GM23338 (cell line): ENCODE data around the gene OR1S2. TPM values are rescaled to one million over a fixed set of nuclear protein-coding genes. Genes with fewer than 3 reads are reported as not detected.
"Not testable (repeated sequence)": the region's sequence is repeated elsewhere in the genome, so short reads cannot be mapped to it uniquely, and the experiment has no call there.

Experiments
- ATAC-seq: fragments of 200-7000 bp; cut with Tn5 transposase; 3 replicates; pipeline ENCODE4 v1.9.1; 2020
- DNase-seq: peaks from one replicate; pipeline ENCODE4 v3.0.0-alpha.2; 2015; ENCODE audit warnings: low spot score
- H2AFZ ChIP-seq: fragments of 200-600 bp; sonication (generic); 2 replicates; pipeline ENCODE4 v1.8.0; 2016; ENCODE audit warnings: antibody characterized with exemption, mild to moderate bottlenecking, moderate library complexity
- H3F3A ChIP-seq: fragments of 200-600 bp; sonication (generic); replicated peaks from 2 replicates; pipeline ENCODE4 v1.8.0; 2017; ENCODE audit warnings: antibody characterized with exemption, mixed run types, low read depth
- H3K27ac ChIP-seq: fragments of 200-600 bp; sonication (generic); 2 replicates; pipeline ENCODE4 v1.6.1; 2016; ENCODE audit warnings: low read depth
- H3K27me3 ChIP-seq: fragments of 200-600 bp; sonication (generic); 2 replicates; pipeline ENCODE4 v1.8.0; 2016; ENCODE audit warnings: mild to moderate bottlenecking, mixed run types, moderate library complexity; ENCODE audit not compliant: insufficient read depth
- H3K36me3 ChIP-seq: fragments of 200-600 bp; sonication (generic); 2 replicates; pipeline ENCODE4 v1.8.0; 2016; ENCODE audit warnings: mild to moderate bottlenecking; ENCODE audit not compliant: insufficient read depth
- H3K4me1 ChIP-seq: fragments of 200-600 bp; sonication (generic); 2 replicates; pipeline ENCODE4 v1.8.0; 2016; ENCODE audit warnings: mild to moderate bottlenecking, moderate library complexity; ENCODE audit not compliant: insufficient read depth
- H3K4me2 ChIP-seq: fragments of 200-600 bp; sonication (generic); 2 replicates; pipeline ENCODE4 v1.7.1; 2017; ENCODE audit warnings: mixed run types
- H3K4me3 ChIP-seq: fragments of 200-600 bp; sonication (generic); 2 replicates; pipeline ENCODE4 v1.6.1; 2016; ENCODE audit warnings: mixed run types
- H3K79me2 ChIP-seq: fragments of 200-600 bp; sonication (generic); replicated peaks from 2 replicates; pipeline ENCODE4 v1.8.0; 2017; ENCODE audit warnings: mild to moderate bottlenecking; ENCODE audit not compliant: insufficient read depth
- H3K9me2 ChIP-seq: fragments of 200-600 bp; sonication (generic); 2 replicates; pipeline ENCODE4 v1.8.0; 2017; ENCODE audit not compliant: insufficient read depth
- H4K20me1 ChIP-seq: fragments of 200-600 bp; sonication (generic); replicated peaks from 2 replicates; pipeline ENCODE4 v1.8.0; 2017; ENCODE audit warnings: mild to moderate bottlenecking; ENCODE audit not compliant: insufficient read depth
- H3K27ac Mint-ChIP-seq: 2 replicates; pipeline ENCODE4 v1.8.0; 2020; ENCODE audit warnings: inconsistent platforms, mild to moderate bottlenecking, moderate library complexity, mixed read lengths
- H3K27me3 Mint-ChIP-seq: 3 replicates; pipeline ENCODE4 v1.8.0; 2022; ENCODE audit warnings: low read depth, mild to moderate bottlenecking, moderate library complexity, mixed read lengths, inconsistent platforms; ENCODE audit not compliant: insufficient read depth, poor library complexity
- H3K36me3 Mint-ChIP-seq: 3 replicates; pipeline ENCODE4 v1.8.0; 2021; ENCODE audit warnings: low read depth, mild to moderate bottlenecking, inconsistent platforms, moderate library complexity, mixed read lengths
- H3K4me1 Mint-ChIP-seq: 3 replicates; pipeline ENCODE4 v1.8.0; 2020; ENCODE audit warnings: mild to moderate bottlenecking, inconsistent platforms, mixed read lengths
- H3K4me3 Mint-ChIP-seq: 3 replicates; pipeline ENCODE4 v1.8.0; 2021; ENCODE audit warnings: moderate library complexity, mild to moderate bottlenecking, inconsistent platforms, mixed read lengths
- H3K9me3 Mint-ChIP-seq: 3 replicates; pipeline ENCODE4 v1.8.0; 2020; ENCODE audit warnings: moderate library complexity, mild to moderate bottlenecking, inconsistent platforms, mixed read lengths
- CREB1 ChIP-seq: fragments of 250-450 bp; sonication (Bioruptor Pico); IDR thresholded peaks from 2 replicates; pipeline ENCODE4 v1.5.0; 2020; ENCODE audit warnings: low read depth, mild to moderate bottlenecking, moderate library complexity
- ETS1 ChIP-seq: IDR thresholded peaks from 2 replicates; pipeline ENCODE4 v1.6.1; 2016; ENCODE audit warnings: antibody characterized with exemption
- EZH2phosphoT487 ChIP-seq: fragments of 200-600 bp; sonication (generic); IDR thresholded peaks from one replicate; pipeline ENCODE4 v1.8.1; 2018; ENCODE audit warnings: antibody characterized with exemption; ENCODE audit not compliant: unreplicated experiment
- NANOG ChIP-seq: IDR thresholded peaks from 2 replicates; pipeline ENCODE4 v1.6.1; 2016; ENCODE audit warnings: antibody characterized with exemption, borderline replicate concordance
- POLR2AphosphoS5 ChIP-seq: IDR thresholded peaks from 2 replicates; pipeline ENCODE4 v1.6.1; 2016; ENCODE audit warnings: antibody characterized with exemption, low read depth
- ZNF114 ChIP-seq: fragments of 250-450 bp; sonication (Bioruptor Pico); IDR thresholded peaks from 2 replicates; pipeline ENCODE4 v1.5.0; 2020; ENCODE audit warnings: mild to moderate bottlenecking, moderate library complexity
- ZNF331 ChIP-seq: fragments of 250-450 bp; sonication (Bioruptor Pico); IDR thresholded peaks from 2 replicates; pipeline ENCODE4 v1.5.0; 2020; ENCODE audit warnings: low read depth, mild to moderate bottlenecking, moderate library complexity
- polyA plus RNA-seq: library from polyadenylated mRNA; unstranded; fragments of >200 nt; fragmentation: Nextera tagmentation; extraction: Ambion mirVana; gene quantifications from 2 replicates; pipeline ENCODE4 v1.2.1, GENCODE V29; 2016
- total RNA-seq: library from RNA; depleted of rRNA; stranded (reverse); fragments of >200 nt; shearing (Covaris generic); gene quantifications from 2 replicates; pipeline ENCODE4 v1.2.3, GENCODE V29; 2014
- TF ChIP-seq, protein P1 (sequence below): fragments of 250-450 bp; sonication (Bioruptor Pico); IDR thresholded peaks from 2 replicates; pipeline ENCODE4 v1.5.0; 2020; ENCODE audit warnings: mild to moderate bottlenecking, moderate library complexity
- TF ChIP-seq, protein P2 (sequence below), 2 experiments: fragments of 200-600 bp in 1 of 2; sonication (generic) in 1 of 2; conservative IDR thresholded peaks; 2 replicates each; pipeline versions ENCODE4 v1.5.1 to v1.6.1; 2016 to 2017; ENCODE audit warnings: antibody characterized with exemption in 2 of 2, low read depth in 2 of 2, mild to moderate bottlenecking in 2 of 2, moderate library complexity in 1 of 2
- TF ChIP-seq, protein P3 (sequence below): IDR thresholded peaks from one replicate; pipeline ENCODE4 v1.6.1; 2018; ENCODE audit warnings: antibody characterized with exemption; ENCODE audit not compliant: unreplicated experiment

Gene OR1S2
- total and polyA plus RNA-seq, 2 experiments from 2014 or later = not detected

DNA sequence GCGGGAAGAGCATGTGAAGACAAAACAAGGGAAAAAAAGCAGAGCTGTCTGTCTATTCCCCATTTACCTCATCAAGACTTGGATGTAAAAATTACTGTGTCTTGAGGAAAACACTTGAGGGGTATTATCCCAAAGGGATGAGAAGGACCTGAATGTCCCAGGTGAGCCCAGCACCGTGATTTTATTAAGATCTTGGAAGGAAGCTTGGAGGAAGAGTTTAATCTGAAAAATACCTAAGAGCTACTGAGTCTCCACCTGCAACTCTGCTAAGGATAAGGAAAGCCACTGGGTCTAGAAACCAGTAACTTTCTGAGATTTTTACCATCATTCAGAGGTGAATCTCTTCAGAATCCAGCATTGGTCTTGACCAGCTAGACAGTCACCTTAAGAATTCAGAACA lies 8.5 kb upstream of the OR1S2 start, which contains the start of gene OR1S1:
OR1S1 (plus strand) TSS at position 301 of the 400 bp plus-strand sequence.
- ATAC-seq, H3K4me1 ChIP-seq, H3K27me3 ChIP-seq, DNase-seq, H3K4me1 Mint-ChIP-seq, H3K27ac ChIP-seq, H4K20me1 ChIP-seq, H3K27ac Mint-ChIP-seq, H3K4me2 ChIP-seq, H2AFZ ChIP-seq, H3K4me3 ChIP-seq, H3K36me3 Mint-ChIP-seq, H3K9me3 Mint-ChIP-seq, H3K9me2 ChIP-seq, H3F3A ChIP-seq, H3K4me3 Mint-ChIP-seq, H3K27me3 Mint-ChIP-seq, H3K79me2 ChIP-seq, H3K36me3 ChIP-seq: not testable (repeated sequence)

GRCh38 chr11:58199271-58199670 lies 4.7 kb downstream of the OR1S2 start:
- no peaks in the 10 kb centered on the region for H3K4me1 Mint-ChIP-seq
- TF ChIP-seq, protein P1, sequence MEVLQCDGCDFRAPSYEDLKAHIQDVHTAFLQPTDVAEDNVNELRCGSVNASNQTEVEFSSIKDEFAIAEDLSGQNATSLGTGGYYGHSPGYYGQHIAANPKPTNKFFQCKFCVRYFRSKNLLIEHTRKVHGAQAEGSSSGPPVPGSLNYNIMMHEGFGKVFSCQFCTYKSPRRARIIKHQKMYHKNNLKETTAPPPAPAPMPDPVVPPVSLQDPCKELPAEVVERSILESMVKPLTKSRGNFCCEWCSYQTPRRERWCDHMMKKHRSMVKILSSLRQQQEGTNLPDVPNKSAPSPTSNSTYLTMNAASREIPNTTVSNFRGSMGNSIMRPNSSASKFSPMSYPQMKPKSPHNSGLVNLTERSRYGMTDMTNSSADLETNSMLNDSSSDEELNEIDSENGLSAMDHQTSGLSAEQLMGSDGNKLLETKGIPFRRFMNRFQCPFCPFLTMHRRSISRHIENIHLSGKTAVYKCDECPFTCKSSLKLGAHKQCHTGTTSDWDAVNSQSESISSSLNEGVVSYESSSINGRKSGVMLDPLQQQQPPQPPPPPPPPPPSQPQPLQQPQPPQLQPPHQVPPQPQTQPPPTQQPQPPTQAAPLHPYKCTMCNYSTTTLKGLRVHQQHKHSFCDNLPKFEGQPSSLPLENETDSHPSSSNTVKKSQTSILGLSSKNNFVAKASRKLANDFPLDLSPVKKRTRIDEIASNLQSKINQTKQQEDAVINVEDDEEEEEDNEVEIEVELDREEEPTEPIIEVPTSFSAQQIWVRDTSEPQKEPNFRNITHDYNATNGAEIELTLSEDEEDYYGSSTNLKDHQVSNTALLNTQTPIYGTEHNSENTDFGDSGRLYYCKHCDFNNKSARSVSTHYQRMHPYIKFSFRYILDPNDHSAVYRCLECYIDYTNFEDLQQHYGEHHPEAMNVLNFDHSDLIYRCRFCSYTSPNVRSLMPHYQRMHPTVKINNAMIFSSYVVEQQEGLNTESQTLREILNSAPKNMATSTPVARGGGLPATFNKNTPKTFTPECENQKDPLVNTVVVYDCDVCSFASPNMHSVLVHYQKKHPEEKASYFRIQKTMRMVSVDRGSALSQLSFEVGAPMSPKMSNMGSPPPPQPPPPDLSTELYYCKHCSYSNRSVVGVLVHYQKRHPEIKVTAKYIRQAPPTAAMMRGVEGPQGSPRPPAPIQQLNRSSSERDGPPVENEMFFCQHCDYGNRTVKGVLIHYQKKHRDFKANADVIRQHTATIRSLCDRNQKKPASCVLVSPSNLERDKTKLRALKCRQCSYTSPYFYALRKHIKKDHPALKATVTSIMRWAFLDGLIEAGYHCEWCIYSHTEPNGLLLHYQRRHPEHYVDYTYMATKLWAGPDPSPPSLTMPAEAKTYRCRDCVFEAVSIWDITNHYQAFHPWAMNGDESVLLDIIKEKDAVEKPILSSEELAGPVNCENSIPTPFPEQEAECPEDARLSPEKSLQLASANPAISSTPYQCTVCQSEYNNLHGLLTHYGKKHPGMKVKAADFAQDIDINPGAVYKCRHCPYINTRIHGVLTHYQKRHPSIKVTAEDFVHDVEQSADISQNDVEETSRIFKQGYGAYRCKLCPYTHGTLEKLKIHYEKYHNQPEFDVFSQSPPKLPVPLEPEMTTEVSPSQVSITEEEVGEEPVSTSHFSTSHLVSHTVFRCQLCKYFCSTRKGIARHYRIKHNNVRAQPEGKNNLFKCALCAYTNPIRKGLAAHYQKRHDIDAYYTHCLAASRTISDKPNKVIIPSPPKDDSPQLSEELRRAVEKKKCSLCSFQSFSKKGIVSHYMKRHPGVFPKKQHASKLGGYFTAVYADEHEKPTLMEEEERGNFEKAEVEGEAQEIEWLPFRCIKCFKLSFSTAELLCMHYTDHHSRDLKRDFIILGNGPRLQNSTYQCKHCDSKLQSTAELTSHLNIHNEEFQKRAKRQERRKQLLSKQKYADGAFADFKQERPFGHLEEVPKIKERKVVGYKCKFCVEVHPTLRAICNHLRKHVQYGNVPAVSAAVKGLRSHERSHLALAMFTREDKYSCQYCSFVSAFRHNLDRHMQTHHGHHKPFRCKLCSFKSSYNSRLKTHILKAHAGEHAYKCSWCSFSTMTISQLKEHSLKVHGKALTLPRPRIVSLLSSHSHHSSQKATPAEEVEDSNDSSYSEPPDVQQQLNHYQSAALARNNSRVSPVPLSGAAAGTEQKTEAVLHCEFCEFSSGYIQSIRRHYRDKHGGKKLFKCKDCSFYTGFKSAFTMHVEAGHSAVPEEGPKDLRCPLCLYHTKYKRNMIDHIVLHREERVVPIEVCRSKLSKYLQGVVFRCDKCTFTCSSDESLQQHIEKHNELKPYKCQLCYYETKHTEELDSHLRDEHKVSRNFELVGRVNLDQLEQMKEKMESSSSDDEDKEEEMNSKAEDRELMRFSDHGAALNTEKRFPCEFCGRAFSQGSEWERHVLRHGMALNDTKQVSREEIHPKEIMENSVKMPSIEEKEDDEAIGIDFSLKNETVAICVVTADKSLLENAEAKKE = no peak
- no peak for TF ChIP-seq CREB1
- no peak for TF ChIP-seq POLR2AphosphoS5
- no peak for TF ChIP-seq EZH2phosphoT487
- TF ChIP-seq ZNF331 = no peak
- TF ChIP-seq ETS1 = no peak
- TF ChIP-seq NANOG = no peak
- TF ChIP-seq, protein P2, sequence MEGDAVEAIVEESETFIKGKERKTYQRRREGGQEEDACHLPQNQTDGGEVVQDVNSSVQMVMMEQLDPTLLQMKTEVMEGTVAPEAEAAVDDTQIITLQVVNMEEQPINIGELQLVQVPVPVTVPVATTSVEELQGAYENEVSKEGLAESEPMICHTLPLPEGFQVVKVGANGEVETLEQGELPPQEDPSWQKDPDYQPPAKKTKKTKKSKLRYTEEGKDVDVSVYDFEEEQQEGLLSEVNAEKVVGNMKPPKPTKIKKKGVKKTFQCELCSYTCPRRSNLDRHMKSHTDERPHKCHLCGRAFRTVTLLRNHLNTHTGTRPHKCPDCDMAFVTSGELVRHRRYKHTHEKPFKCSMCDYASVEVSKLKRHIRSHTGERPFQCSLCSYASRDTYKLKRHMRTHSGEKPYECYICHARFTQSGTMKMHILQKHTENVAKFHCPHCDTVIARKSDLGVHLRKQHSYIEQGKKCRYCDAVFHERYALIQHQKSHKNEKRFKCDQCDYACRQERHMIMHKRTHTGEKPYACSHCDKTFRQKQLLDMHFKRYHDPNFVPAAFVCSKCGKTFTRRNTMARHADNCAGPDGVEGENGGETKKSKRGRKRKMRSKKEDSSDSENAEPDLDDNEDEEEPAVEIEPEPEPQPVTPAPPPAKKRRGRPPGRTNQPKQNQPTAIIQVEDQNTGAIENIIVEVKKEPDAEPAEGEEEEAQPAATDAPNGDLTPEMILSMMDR (conservative IDR thresholded peaks at IDR 0.05; ENCODE audit: low read depth in 2 of 2) = no peak
- no peak for TF ChIP-seq ZNF114 (CRISPR knock-in tag)
- TF ChIP-seq, protein P3, sequence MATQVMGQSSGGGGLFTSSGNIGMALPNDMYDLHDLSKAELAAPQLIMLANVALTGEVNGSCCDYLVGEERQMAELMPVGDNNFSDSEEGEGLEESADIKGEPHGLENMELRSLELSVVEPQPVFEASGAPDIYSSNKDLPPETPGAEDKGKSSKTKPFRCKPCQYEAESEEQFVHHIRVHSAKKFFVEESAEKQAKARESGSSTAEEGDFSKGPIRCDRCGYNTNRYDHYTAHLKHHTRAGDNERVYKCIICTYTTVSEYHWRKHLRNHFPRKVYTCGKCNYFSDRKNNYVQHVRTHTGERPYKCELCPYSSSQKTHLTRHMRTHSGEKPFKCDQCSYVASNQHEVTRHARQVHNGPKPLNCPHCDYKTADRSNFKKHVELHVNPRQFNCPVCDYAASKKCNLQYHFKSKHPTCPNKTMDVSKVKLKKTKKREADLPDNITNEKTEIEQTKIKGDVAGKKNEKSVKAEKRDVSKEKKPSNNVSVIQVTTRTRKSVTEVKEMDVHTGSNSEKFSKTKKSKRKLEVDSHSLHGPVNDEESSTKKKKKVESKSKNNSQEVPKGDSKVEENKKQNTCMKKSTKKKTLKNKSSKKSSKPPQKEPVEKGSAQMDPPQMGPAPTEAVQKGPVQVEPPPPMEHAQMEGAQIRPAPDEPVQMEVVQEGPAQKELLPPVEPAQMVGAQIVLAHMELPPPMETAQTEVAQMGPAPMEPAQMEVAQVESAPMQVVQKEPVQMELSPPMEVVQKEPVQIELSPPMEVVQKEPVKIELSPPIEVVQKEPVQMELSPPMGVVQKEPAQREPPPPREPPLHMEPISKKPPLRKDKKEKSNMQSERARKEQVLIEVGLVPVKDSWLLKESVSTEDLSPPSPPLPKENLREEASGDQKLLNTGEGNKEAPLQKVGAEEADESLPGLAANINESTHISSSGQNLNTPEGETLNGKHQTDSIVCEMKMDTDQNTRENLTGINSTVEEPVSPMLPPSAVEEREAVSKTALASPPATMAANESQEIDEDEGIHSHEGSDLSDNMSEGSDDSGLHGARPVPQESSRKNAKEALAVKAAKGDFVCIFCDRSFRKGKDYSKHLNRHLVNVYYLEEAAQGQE = no peak

More at GRCh38 chr11:58199271-58199670, 4.7 kb downstream of the OR1S2 start:
- Histone ChIP-seq H3F3A (no peaks in the 10 kb centered on the region), H3K4me3 (no peak overlapping the region), H3K4me1 (no peaks in the 10 kb centered on the region), H2AFZ (no peak overlapping the region), H3K36me3 (no peaks in the 10 kb centered on the region), H3K27me3 (no peaks in the 10 kb centered on the region), H3K27ac (no peak overlapping the region), H3K79me2 (no peaks in the 10 kb centered on the region), H4K20me1 (no peaks in the 10 kb centered on the region), H3K9me2 (peaks cover 31% of the 10 kb centered on the region; the same call in 1 of the 2 replicates), H3K4me2 (no peak overlapping the region)
- no peak overlapping the region for H3K27ac Mint-ChIP-seq
- H3K27me3 Mint-ChIP-seq = peaks cover 3% of the 10 kb centered on the region
- DNase-seq (no peak), ATAC-seq (no peak)
- peaks cover 28% of the 10 kb centered on the region for H3K9me3 Mint-ChIP-seq
- no peak overlapping the region for H3K4me3 Mint-ChIP-seq
- no peaks in the 10 kb centered on the region for H3K36me3 Mint-ChIP-seq
